Vagina (tissue), 2 donors: ENCODE results near the gene EEF2KMT.
"Not testable (repeated sequence)": the region's sequence is repeated elsewhere in the genome, so short reads cannot be mapped to it uniquely, and the experiment has no call there.

Source experiments
- CTCF ChIP-seq, 3 experiments: fragments of 450-650 bp in 2 of 3; fragments of 200-600 bp in 1 of 3; sonication (generic) in 1 of 3; IDR thresholded peaks; one replicate each; pipeline ENCODE4 v1.5.1; 2017 to 2019; ENCODE audit warnings: antibody characterized with exemption in 3 of 3, mild to moderate bottlenecking in 2 of 3, moderate library complexity in 2 of 3
- POLR2A ChIP-seq, 2 donors: fragments of 450-650 bp; IDR thresholded peaks; one replicate each; pipeline ENCODE4 v1.6.1; 2017; ENCODE audit warnings: antibody characterized with exemption in 2 of 2, mild to moderate bottlenecking in 2 of 2, moderate library complexity in 2 of 2
- POLR2AphosphoS5 ChIP-seq, 2 donors: sonication (generic); formaldehyde crosslinking; IDR thresholded peaks; one replicate each; pipeline ENCODE4 v1.9.0; 2017; ENCODE audit warnings: antibody characterized with exemption in 2 of 2, mild to moderate bottlenecking in 2 of 2, low read depth in 1 of 2; ENCODE audit not compliant: insufficient read depth in 1 of 2

GRCh38 chr16:5090592-5090991 is 7.0 kb downstream of the EEF2KMT start:
- not testable (repeated sequence) for TF ChIP-seq POLR2AphosphoS5 (IDR thresholded peaks at IDR 0.05; ENCODE audit: insufficient read depth in 1 of 2, low read depth in 1 of 2); CTCF (IDR thresholded peaks at IDR 0.05); POLR2A (IDR thresholded peaks at IDR 0.05)
